Spleen (tissue), 11 donors: ENCODE measurements around the gene SH3RF3. TPM values are rescaled to one million over a fixed set of nuclear protein-coding genes. Genes with fewer than 3 reads are reported as not detected.
A peak's percentile ranks its signal among the peaks of the same experiment; 100 is the strongest.

Experiments
- DNase-seq: peaks from one replicate; pipeline ENCODE4 v3.0.0-alpha.2; 2020
- H3K27ac ChIP-seq, 8 donors: fragments of 200-600 bp; sonication (generic) in 7 of 8; 1 replicate in 4 of 8; 2 replicates in 4 of 8; pipeline versions ENCODE4 v1.5.0 to v1.8.0; 2016 to 2021; ENCODE audit warnings: inconsistent platforms in 4 of 8, mild to moderate bottlenecking in 4 of 8, moderate library complexity in 1 of 8
- H3K27me3 ChIP-seq, 7 donors: fragments of 200-600 bp; sonication (generic) in 6 of 7; replicated peaks in 1 of 7; 1 replicate in 4 of 7; 2 replicates in 3 of 7; pipeline versions ENCODE4 v1.5.0 to v1.8.0; 2016 to 2021; ENCODE audit warnings: inconsistent platforms in 3 of 7, mild to moderate bottlenecking in 1 of 7
- H3K36me3 ChIP-seq, 6 donors: fragments of 200-600 bp; sonication (generic) in 5 of 6; 1 replicate in 4 of 6; 2 replicates in 2 of 6; pipeline versions ENCODE4 v1.5.0 to v1.8.0; 2016 to 2021; ENCODE audit warnings: inconsistent platforms in 2 of 6
- H3K4me1 ChIP-seq, 6 donors: fragments of 200-600 bp; sonication (generic) in 5 of 6; 1 replicate in 3 of 6; 2 replicates in 3 of 6; pipeline versions ENCODE4 v1.5.0 to v1.8.0; 2016 to 2021; ENCODE audit warnings: inconsistent platforms in 3 of 6
- H3K4me3 ChIP-seq, 8 donors: fragments of 200-600 bp; sonication (generic) in 7 of 8; 1 replicate in 4 of 8; 2 replicates in 4 of 8; pipeline versions ENCODE4 v1.5.0 to v1.8.0; 2016 to 2021; ENCODE audit warnings: inconsistent platforms in 4 of 8, mild to moderate bottlenecking in 4 of 8, moderate library complexity in 2 of 8
- H3K9me3 ChIP-seq, 8 donors: fragments of 200-600 bp; sonication (generic) in 7 of 8; 1 replicate in 4 of 8; 2 replicates in 4 of 8; pipeline versions ENCODE4 v1.5.0 to v1.8.0; 2016 to 2021; ENCODE audit warnings: inconsistent platforms in 4 of 8
- CTCF ChIP-seq, 11 experiments: fragments of 200-600 bp in 7 of 11; fragments of 450-650 bp in 4 of 11; sonication (generic) in 4 of 11; IDR thresholded peaks in 8 of 11; conservative IDR thresholded peaks in 3 of 11; 1 replicate in 7 of 11; 2 replicates in 4 of 11; pipeline versions ENCODE4 v1.4.0 to v1.8.0; 2016 to 2021; ENCODE audit warnings: antibody characterized with exemption in 11 of 11, inconsistent platforms in 4 of 11, mild to moderate bottlenecking in 1 of 11
- POLR2A ChIP-seq, 3 donors: fragments of 450-650 bp; IDR thresholded peaks; one replicate each; pipeline ENCODE4 v1.5.1; 2017; ENCODE audit warnings: antibody characterized with exemption in 3 of 3, mild to moderate bottlenecking in 1 of 3
- POLR2AphosphoS5 ChIP-seq, 3 donors: sonication (generic); formaldehyde crosslinking; IDR thresholded peaks; one replicate each; pipeline ENCODE4 v1.5.1; 2017; ENCODE audit warnings: antibody characterized with exemption in 3 of 3
- WGBS, 5 donors: extraction: QIAGEN DNeasy Blood & Tissue Kit in 3 of 5; methylation state at CpG; one replicate each; pipeline versions ENCODE4 v1.1.5 to v1.1.7; 2013 to 2018; 5-methylcytosine and 5-hydroxymethylcytosine counted together
- intact Hi-C: fragments of 100-400 bp; cut with DNase I; formaldehyde crosslinking; loops from one replicate; pipeline ENCODE4 v1.15.0; 2023; ENCODE audit warnings: low total_unique reads
- polyA plus RNA-seq, 3 donors: library from polyadenylated mRNA; stranded (reverse); fragments of 200-250 nt; gene quantifications; one replicate each; pipeline ENCODE4 v1.2.1, GENCODE V29; 2013
- total RNA-seq, 7 donors: library from RNA; depleted of rRNA in 3 of 7; stranded (reverse); fragments of >200 nt in 3 of 7; fragmentation: NEBNext Ultra II Directional in 4 of 7; extraction: Animal tissue kit (Norgen Biotek cat#: 25700) in 4 of 7; gene quantifications; one replicate each; pipeline versions ENCODE4 v1.1.0 to v1.2.1, GENCODE V29; 2016 to 2021
- donor health status: healthy with polysubstance abuse.
- donor health status: DM: no; HTN: no; CAD: no; lungs with moderate emphysema.
- donor health status: DM: no; HTN: no; CAD: no.
- donor health status: Bipolar disorder and iron deficiency.
- donor health status: healthy.
- donor health status: DM: no; HTN: no; CAD: no.
- donor health status: DM: yes; HTN: yes; CAD: no.

The SH3RF3 gene
- total and polyA plus RNA-seq, 10 donors, result 1.3 to 7.6 (median 4.7) TPM

GRCh38 chr2:109432421-109432820, 303.4 kb downstream of the SH3RF3 start:
- H3K36me3 ChIP-seq, result peaks cover 0 to 19% (median 0%) of the 10 kb centered on the region in 6 donors
- H3K9me3 ChIP-seq, result no peaks in the 10 kb centered on the region
- no peak overlapping the region for H3K27ac ChIP-seq
- intact Hi-C loops, result no loop called here
- DNase-seq, result peak; percentile 69
- peaks cover 0 to 5% (median 0%) of the 10 kb centered on the region in 7 donors for H3K27me3 ChIP-seq
- no peak overlapping the region for H3K4me3 ChIP-seq
- 91 to 97% (median 94%) methylated on average over 14 to 17 of the region's 17 CpGs for WGBS, 5 donors
- H3K4me1 ChIP-seq, result no peaks in the 10 kb centered on the region
- TF ChIP-seq POLR2A (IDR thresholded peaks at IDR 0.05), result no peak

GRCh38 chr2:109433486-109433885, 304.5 kb downstream of the SH3RF3 start:
- no peak overlapping the region for H3K4me3 ChIP-seq
- H3K27me3 ChIP-seq, result no peaks in the 10 kb centered on the region
- DNase-seq, result peak; percentile 21
- TF ChIP-seq POLR2AphosphoS5 (IDR thresholded peaks at IDR 0.05), result no peak
- intact Hi-C loops, result no loop called here
- H3K27ac ChIP-seq, result no peak overlapping the region
- 88 to 97% (median 95%) methylated on average over 10 of the region's 10 CpGs for WGBS, 5 donors
- H3K4me1 ChIP-seq, result no peaks in the 10 kb centered on the region
- no peaks in the 10 kb centered on the region for H3K9me3 ChIP-seq
- peaks cover 0 to 23% (median 0%) of the 10 kb centered on the region in 6 donors for H3K36me3 ChIP-seq

GRCh38 chr2:109433926-109434325, 304.9 kb downstream of the SH3RF3 start:
- TF ChIP-seq POLR2AphosphoS5 (IDR thresholded peaks at IDR 0.05) (no peak), POLR2A (IDR thresholded peaks at IDR 0.05) (no peak), CTCF (IDR thresholded peaks at IDR 0.05 in 8 of 11, conservative IDR thresholded peaks at IDR 0.05 in 3 of 11) (no peak)
- intact Hi-C loops, result no loop called here
- peak; percentile 67 for DNase-seq
- no peaks in the 10 kb centered on the region for H3K27me3 ChIP-seq
- H3K9me3 ChIP-seq, result no peaks in the 10 kb centered on the region
- no peak overlapping the region for H3K4me3 ChIP-seq
- H3K27ac ChIP-seq, result no peak overlapping the region
- no peaks in the 10 kb centered on the region for H3K4me1 ChIP-seq
- H3K36me3 ChIP-seq, result peaks cover 0 to 23% (median 0%) of the 10 kb centered on the region in 6 donors
- WGBS, 5 donors, result 93 to 95% (median 94%) methylated on average over 5 to 10 of the region's 10 CpGs

GRCh38 chr2:109434351-109434750, 305.3 kb downstream of the SH3RF3 start:
- intact Hi-C loops, result no loop called here
- Histone ChIP-seq H3K4me3 (no peak overlapping the region), H3K4me1 (no peaks in the 10 kb centered on the region), H3K9me3 (no peaks in the 10 kb centered on the region), H3K27ac (no peak overlapping the region), H3K36me3 (peaks cover 0 to 23% (median 0%) of the 10 kb centered on the region in 6 donors), H3K27me3 (no peaks in the 10 kb centered on the region)
- DNase-seq, result no peak
- WGBS, 5 donors, result 89 to 97% (median 94%) methylated on average over 9 of the region's 9 CpGs
- TF ChIP-seq POLR2AphosphoS5 (IDR thresholded peaks at IDR 0.05), result no peak
- TF ChIP-seq POLR2A (IDR thresholded peaks at IDR 0.05), result no peak
- TF ChIP-seq CTCF (IDR thresholded peaks at IDR 0.05 in 8 of 11, conservative IDR thresholded peaks at IDR 0.05 in 3 of 11), result no peak

- Histone ChIP-seq H3K4me3 (no peak overlapping the region), H3K27me3 (no peaks in the 10 kb centered on the region), H3K36me3 (peaks cover 0 to 23% (median 0%) of the 10 kb centered on the region in 6 donors), H3K27ac (no peak overlapping the region), H3K9me3 (peaks cover 0 to 2% (median 0%) of the 10 kb centered on the region in 8 donors), H3K4me1 (no peaks in the 10 kb centered on the region)
- intact Hi-C loops, result no loop called here
- WGBS, 5 donors, result 79 to 90% (median 85%) methylated on average over 8 to 11 of the region's 11 CpGs
- peak; percentile 51 for DNase-seq
- TF ChIP-seq POLR2A (IDR thresholded peaks at IDR 0.05) (no peak), POLR2AphosphoS5 (IDR thresholded peaks at IDR 0.05) (no peak), CTCF (IDR thresholded peaks at IDR 0.05 in 8 of 11, conservative IDR thresholded peaks at IDR 0.05 in 3 of 11) (no peak)
These were observed 306.2 kb downstream of the SH3RF3 start for GRCh38 chr2:109435066-109435690.
